Kidney capillary endothelial cell (primary cell): ENCODE measurements around the gene RARB.

Experiments used
- DNase-seq: peaks from one replicate; pipeline ENCODE4 v3.0.0-alpha.2; 2018; ENCODE audit warnings: low spot score

The RARB gene

GRCh38 chr3:25554376-25554775 is 126.3 kb downstream of the RARB start:
- no peak for DNase-seq

GRCh38 chr3:25555695-25556437 is 127.8 kb downstream of the RARB start:
- no peak for DNase-seq

DNA sequence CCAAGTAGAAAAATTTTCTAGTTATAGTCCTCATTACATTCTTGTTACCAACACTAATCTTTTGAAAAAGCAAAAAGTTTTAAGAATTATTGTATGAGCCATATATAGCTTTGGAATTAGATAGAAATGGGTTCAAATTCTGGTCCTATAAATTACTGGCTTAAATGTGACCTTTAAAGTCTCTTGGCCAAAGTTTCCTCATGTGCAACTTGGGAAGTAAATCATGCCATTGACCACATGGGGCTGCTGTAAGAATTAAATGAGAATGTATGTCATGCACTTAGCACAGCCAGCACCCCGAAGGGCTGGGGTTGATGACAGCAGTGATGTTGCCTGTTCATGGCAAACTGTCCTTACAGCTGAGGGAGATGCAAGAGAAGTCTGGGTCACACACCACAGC is 128.4 kb downstream of the RARB start:
- no peak for DNase-seq

GRCh38 chr3:25557694-25558093 is 129.6 kb downstream of the RARB start:
- DNase-seq, result no peak

DNA sequence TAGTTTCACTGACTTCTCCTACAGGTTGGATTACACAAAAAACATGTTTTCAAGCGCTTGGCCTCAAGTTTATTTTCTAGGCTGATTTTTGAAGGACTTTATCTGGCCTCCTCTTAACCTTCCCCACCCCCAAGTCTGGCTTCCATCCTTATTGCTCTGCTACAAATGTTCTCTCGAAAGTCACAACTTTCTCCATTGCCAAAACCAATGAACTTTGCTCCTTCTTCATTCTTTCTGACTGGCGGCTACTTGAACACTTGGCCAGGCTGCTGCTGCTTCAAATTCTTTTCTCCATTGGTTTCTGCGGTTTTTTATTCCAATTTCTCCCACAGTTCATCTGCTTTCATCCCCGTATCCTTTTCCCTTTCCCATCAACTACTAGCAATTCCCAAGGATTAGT is 130.1 kb downstream of the RARB start:
- DNase-seq, result no peak

GRCh38 chr3:25558796-25559195 is 130.7 kb downstream of the RARB start:
- no peak for DNase-seq

- DNase-seq, result no peak
Observed at GRCh38 chr3:25563601-25564000, 135.5 kb downstream of the RARB start.

- DNase-seq, result no peak
Observed at GRCh38 chr3:25564075-25564474, 136.0 kb downstream of the RARB start.

DNA sequence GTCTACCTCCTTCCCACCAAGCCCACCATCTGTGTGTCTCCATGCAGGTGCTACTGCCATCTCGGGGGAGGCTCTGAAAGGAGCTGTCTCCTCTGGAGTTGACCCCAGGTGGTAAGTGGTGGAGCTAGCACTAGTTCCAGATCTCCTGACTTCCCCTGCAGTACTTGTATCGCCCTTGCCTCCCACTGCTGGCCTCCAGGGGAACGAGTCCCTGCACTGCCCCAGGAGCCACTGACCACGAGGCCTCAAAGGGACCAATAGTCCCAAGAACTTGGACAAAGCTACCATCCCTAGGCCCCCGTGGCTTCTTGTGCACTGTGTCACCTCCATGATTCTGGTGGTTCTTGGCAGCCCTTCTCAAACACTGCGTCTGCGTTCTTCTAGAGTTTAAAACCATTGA is 137.7 kb downstream of the RARB start:
- no peak for DNase-seq

DNA sequence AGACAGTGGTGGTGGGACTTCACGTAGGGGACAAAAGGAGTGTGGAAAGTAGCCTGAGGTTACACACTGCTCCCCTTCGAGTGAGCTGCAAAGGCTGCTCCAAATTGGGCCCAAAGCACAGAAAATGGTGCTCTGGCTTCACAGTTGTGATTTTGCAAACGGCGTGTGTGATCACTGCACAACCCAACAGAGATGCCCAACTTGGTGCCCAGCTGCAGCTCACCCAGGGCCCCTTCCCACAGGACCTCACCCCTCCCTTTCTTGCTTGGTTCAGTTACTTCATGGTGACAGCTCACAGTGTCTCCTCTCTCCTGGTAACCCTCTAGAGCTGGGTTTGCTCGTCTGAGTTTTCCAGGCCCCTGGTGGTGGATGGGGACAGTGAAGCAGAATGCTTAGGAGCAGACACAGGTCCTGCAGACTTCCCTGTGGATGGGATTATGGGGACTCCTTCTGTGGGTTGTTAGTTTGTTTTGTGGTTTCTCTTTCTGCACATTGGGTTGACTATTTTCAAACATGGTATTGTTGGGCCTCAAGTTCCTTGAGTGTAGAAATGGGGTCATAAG is 138.4 kb downstream of the RARB start:
- DNase-seq, result no peak

GRCh38 chr3:25567388-25567787 is 139.3 kb downstream of the RARB start:
- DNase-seq, result no peak

- DNase-seq, result no peak
Observed at GRCh38 chr3:25567806-25568524, 139.9 kb downstream of the RARB start.

GRCh38 chr3:25568525-25569078 is 140.5 kb downstream of the RARB start:
- DNase-seq, result no peak

DNA sequence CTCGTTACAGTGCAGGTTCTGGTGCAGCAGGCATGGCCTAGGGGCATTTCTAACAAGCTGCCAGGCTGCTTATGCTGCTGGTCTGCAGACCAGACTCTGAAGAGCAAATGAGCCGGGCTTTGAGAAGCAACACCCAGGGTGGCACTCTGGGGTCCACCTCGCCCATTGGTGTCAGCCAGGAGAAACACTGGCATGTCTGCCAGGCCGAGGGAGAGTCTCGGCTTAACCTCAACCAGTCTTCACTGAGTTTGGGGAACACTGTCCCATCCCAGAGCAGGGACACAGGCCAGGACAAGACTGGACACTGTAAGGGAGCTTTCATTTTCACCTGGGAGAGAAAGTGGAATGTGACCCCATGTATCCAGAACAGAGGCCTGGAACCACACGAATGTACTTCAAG is 143.2 kb downstream of the RARB start:
- no peak for DNase-seq

DNA sequence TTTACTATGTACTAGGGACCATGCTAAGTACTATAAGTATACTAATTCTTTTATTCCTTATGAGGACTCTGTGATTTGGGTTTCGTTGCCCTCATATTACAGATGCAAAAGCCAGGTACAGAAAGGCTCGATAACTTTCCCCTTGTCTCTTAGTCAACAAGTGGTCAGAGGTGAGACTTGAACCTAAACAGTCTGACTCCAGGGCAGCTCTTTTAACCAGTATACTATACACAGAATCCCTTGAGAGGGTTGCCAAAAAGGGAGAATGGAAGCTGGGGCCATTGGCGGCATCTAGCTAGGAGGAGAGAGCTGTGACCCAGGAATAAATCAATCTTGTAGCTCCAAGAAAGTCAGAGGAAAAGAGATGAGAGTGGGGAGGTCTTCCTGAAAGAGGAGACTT is 144.3 kb downstream of the RARB start:
- DNase-seq, result no peak

GRCh38 chr3:25572919-25573385 is 144.9 kb downstream of the RARB start:
- no peak for DNase-seq

DNA sequence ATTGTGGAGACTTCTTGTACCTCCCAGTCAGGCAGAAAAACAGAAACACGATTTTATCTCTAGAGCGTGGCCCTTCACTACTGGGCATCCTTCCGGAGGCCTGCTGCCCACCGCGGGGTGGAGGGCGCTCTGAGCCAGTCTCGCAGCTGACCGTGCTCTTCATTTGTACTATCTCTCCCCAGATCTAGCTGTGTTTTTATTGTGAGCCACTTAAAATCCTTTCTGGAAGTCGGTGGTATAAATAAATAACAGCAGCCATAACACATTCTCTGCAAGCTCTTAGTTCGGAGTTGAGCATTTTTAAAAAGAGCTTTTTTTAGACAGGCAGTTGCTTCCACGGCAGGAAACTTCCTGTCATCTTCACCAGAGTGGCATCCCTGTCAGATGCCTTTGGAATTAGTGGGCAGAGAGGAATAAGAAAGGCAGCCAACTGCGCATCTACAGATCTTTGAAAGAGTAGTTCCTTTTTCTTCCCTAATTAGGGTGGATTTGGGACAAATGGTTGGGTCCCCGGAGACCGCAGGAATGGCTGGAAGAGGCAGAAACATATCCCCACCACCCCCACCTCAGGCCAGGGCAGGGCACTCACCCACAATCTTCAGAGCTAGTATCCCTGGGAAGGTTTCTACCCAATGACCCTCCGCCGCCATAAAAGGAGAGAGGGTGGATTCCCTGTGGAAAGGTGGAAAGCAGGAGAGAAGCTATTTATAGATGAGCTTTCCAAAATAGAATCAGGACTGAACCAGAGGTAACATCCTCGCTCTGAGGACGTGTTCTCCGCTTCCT is 145.5 kb downstream of the RARB start:
- DNase-seq, result peak; percentile 4

DNA sequence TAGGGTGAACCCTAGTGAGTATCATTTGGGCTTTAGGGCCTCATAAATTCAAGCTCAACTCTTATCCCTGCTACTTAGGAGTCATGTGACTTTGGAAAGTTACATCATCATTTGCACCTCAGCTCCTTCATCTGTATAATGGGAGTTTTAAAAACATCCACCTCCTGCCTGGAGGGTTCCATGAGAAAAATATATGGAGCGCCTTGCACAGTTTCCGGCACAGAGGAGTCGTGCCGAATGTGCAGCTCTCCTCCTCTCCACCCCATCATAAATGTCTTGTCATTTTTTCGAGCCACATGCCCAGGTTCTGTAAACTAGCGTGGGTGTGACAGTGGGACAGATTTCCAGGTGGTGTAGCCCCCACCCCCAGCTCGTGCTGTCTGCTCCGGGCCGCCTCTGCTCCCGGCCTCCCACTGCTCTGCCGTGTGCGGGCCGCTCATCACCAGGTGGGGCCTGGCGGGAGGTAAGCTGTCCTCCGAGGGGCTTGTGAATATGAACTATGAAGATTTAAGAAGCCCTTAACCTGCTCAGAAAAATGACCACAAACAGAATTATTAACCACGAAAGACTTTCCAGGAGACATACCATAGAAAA is 146.2 kb downstream of the RARB start:
- no peak for DNase-seq

GRCh38 chr3:25575001-25575400 is 146.9 kb downstream of the RARB start:
- DNase-seq, result no peak

DNA sequence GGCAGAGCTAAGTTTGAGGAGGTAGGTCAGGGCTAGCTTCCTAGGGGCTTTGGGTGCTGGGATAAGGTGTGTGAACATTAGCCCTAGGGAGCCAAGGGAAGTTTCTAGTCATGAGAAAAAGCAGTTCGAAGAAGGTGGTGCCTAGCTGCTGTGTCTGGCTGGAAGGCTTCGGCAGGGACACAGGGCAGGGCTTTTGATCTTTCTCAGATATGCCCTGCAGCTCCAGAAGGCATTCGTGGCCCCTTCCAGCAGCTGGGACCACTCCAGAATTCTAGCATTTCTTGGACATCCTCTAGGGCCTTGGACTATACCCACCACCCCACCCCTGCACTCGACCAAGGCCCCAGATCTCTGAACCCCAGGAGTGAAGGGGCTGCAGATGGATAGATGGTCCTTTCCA is 148.1 kb downstream of the RARB start:
- no peak for DNase-seq

DNA sequence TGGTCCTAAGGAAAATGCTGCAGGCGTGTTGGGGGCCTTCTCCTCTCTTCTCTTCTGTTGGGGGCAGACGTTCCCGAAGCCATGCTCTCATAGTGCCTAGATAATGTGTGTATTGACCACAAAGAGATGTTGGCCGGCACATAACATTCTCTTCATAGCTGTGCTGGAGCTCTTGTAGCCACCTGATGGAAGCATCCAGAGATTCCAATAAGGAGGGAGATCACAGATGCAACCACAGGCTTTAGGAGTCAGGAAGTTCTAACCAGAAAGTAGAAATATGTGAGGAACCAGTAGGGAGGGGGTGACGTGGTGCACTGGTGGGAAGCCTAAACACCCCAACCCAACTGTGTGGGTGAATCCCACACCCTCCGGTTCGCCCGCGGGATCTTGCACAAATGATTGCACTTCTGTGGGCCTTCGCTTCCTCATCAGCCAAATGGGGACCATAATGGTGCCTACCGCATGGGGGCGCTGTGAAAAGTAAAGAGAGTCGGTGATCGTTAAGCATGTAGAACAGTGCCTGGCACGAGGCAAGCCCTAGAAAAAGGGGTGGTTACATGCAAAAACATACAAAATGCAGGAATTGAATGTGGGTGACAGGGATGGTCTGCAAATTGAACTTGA is 148.9 kb downstream of the RARB start:
- DNase-seq, result no peak
